ENCODE data around the gene ORAI3.
A peak's percentile ranks its signal among the peaks of the same experiment; 100 is the strongest.

The ORAI3 gene

GRCh38 chr16:30948667-30949649 is at the start of gene ORAI3:
TSS of gene ORAI3 (plus strand) at chr16:30949068. CDS start at chr16:30949290, 222 bp downstream.
- no peak for DNase-seq (ENCODE audit: low read depth in 2 of 2)

DNA sequence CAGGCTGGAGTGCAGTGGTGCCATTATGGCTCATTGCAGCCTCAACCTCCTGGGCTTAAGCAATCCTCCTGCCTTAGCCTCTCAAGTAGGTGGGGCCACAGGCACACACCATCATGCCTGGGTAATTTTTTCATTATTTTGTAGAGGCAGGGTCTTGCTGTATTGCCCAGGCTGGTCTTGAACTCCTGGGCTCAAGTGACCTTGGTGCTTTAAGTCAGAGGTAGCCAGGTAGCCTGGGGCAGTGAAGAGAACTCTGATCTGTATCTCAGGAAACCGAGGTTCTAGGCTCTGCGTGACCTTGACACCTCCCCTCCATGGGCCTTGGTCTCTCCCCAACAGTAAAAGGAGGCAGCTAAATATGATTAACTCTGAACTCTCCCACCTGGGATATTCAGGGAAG is 49.1 kb upstream of the ORAI3 start:
- DNase-seq (ENCODE audit: low read depth in 2 of 2): no peak

- no peak for DNase-seq (ENCODE audit: low read depth in 2 of 2)
These were observed 48.3 kb upstream of the ORAI3 start for GRCh38 chr16:30900588-30900987.

GRCh38 chr16:30901201-30902028 is 47.5 kb upstream of the ORAI3 start:
- no peak for DNase-seq (ENCODE audit: low read depth in 2 of 2)

GRCh38 chr16:30902029-30902972 is 46.6 kb upstream of the ORAI3 start:
- DNase-seq (ENCODE audit: low read depth in 2 of 2): peak in 1 of 2 donors; percentile 56

GRCh38 chr16:30903002-30903401 is 45.9 kb upstream of the ORAI3 start:
- no peak for DNase-seq (ENCODE audit: low read depth in 2 of 2)

GRCh38 chr16:30903596-30903995 is 45.3 kb upstream of the ORAI3 start:
- DNase-seq (ENCODE audit: low read depth in 2 of 2): no peak

DNA sequence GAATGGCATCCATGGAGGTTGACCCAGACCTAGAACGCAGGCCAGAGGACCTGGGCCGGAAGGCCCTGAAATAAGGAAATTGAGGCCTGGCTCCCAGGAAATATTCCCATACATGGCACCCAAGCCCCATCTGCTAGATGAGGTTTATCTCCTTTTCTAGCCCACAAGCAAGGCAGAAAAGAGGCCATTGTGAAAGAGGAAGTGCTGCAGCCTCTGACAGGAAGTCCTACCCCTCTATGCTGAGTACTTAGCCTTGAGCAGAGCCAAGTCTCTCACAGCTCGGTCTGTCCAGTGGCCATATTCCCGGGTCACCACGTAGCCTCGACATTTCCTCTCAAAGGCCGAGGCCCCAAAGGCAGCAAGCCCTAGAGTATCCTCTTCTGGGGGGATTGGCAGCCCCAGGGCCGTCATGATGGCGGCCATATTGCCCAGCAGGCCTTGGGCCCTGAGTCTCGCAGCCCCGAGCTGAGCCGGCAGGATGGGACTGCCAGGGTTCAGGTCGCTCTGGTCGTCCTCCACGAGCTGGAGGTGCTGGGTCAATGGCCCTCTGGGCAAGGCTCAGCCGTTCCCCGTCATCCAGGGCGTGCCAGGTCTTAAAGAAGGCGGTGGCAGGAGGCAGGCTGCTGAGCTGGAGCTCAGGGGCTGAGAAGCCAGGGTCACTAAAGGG is 44.6 kb upstream of the ORAI3 start:
- no peak for DNase-seq (ENCODE audit: low read depth in 2 of 2)

DNA sequence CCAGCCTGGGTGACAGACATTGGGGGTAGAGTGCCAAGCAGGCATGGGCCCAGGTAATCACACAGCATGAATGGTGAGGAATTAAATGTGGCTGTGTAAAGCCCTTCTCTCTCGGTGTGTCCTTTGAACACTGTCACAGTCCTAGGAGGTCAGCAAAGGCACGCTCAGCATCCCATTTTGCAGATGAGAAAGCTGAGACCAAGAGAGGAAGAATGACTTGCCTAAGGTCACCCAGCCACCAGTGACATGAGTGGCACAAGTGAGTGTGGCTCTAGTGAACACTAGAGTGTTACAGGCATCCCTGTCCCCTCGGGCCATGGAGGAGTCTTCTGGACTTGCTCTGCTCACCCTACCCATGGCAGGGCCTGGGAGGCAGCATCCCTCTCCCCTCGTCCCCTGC is 41.8 kb upstream of the ORAI3 start:
- no peak for DNase-seq (ENCODE audit: low read depth in 2 of 2)

- DNase-seq (ENCODE audit: low read depth in 2 of 2): no peak
These were observed 38.3 kb upstream of the ORAI3 start for GRCh38 chr16:30910427-30911029.

- no peak for DNase-seq (ENCODE audit: low read depth in 2 of 2)
These were observed 36.0 kb upstream of the ORAI3 start for GRCh38 chr16:30912794-30913412.

DNA sequence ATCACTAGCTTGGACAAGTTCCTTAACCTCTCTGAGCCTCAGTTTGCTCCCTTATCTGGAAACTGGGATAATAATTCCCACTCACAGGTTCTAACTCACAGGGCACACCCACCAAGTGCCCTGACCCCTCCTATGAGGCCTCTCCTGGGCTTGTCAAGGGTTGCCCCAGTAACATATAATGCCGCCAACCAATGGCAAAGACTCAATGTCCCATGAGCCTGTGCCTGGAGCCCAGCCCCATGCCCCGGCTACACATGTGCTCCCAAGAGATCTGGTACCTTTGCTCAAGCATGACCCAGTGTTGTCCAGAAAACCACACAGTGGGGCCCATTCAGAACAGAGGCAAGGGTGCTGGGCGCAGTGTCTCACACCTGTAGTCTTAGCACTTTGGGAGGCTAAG is 34.0 kb upstream of the ORAI3 start:
- DNase-seq (ENCODE audit: low read depth in 2 of 2): no peak

DNA sequence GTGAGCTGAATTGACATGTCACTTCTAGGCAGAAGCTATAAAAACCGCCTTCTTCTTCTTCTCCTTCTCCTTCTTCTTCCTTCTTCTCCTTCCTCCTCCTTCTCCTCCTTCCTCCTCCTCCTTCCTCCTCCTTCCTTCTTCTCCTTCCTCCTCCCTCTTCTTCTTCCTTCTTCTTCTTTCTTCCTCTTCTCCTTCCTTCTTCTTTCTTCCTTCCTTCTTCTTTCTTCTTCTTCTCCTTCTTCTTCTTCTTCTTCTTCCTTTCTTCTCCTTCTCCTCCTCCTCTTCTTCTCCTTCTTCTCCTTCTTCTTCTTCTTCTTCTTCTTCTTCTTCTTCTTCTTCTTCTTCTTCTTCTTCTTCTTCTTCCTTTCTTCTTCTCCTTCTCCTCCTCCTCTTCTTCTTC is 30.3 kb upstream of the ORAI3 start:
- no peak for DNase-seq (ENCODE audit: low read depth in 2 of 2)

DNA sequence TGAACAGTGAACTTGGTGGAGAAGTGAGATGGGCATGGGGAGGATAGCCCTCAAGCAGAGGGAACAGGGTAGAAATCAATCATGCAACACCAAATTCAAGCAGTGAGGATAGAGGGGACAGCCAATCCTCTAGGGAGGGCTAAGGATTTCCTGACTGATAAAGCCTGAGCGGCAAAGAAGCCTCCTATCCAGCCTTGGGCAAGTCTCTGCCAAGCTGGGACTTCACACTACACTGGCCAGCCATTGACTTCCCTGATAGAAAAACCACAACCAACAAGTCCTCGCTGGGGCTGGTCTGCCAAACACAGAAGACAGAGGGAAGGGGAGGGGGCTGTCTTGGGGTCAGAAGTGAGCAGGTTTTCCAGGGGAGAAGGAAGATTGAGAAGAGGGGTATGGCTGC is 28.0 kb upstream of the ORAI3 start:
- no peak for DNase-seq (ENCODE audit: low read depth in 2 of 2)

GRCh38 chr16:30921459-30921747 is 27.5 kb upstream of the ORAI3 start:
- DNase-seq (ENCODE audit: low read depth in 2 of 2): no peak

DNA sequence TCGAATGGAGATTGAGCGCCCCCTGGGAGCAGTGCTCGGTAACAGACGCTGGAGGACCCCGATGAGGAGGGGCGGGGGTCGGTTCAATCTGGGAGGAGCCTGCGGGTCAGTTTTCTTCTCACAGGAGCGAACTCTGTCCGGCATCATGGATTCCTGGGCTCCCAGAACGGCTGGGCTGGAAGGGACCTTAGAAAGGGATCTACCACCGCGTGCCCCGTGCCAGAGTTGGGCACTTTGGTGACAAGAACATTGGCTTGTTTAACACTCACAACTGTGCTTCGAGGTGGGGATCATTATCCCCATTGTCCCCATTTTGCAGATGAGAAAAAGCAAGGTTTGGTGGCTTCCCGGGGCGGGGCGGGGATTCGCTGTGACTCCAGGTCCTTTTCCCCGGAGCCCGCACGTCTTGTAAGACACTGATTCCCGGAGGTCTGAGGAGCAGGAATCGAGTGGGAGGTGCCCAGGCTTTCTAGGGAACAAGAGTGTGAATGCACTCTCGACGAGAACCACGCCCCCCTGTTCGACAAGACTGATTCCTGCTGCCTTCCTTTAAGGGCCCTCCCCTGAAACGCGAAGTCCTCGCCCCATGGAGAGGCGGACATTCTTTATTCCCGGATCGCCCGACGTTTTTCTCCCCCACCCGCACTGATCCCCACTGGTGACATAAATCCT is 27.0 kb upstream of the ORAI3 start:
- DNase-seq (ENCODE audit: low read depth in 2 of 2): peak; percentile 83 to 84

GRCh38 chr16:30922420-30922959 is 26.4 kb upstream of the ORAI3 start:
- peak; percentile 97 to 98 for DNase-seq (ENCODE audit: low read depth in 2 of 2)

DNA sequence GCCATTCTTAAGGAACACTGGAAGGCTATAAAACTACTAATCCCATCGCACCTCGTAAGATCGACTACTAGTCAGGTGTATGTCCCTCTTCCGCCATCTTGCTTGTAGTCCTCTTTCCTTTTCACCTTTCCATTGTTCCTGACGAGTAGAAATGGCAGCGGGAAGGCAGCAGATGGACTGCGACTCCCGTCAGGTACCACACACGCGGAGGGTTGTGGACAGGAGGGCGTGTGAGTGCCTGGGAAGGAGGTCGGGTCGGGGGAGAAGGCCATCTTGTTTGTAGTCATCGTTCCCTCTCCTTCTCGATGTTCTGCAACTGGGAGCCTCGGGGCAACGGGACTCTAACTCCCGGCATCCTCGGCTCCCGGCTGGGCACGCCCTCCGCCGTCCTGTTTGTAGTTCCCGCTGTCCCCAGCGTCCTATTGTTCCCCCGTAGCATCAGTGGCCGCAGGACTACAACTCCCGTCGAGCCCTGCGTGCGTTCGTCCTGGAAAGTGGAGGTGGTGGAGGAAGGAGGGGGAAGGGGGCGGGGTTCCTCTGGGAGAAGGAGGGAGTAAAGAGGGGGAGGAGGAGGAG is 25.8 kb upstream of the ORAI3 start:
- DNase-seq (ENCODE audit: low read depth in 2 of 2): peak; percentile 90 to 91

- no peak for DNase-seq (ENCODE audit: low read depth in 2 of 2)
These were observed 25.3 kb upstream of the ORAI3 start, which contains the start of gene FBXL19 for GRCh38 chr16:30923554-30924075. TSS of gene FBXL19 (plus strand) at chr16:30923572. CDS start at chr16:30925755, 2,183 bp downstream.
